Measurements from ENCODE around the gene STBD1. TPM values are rescaled to one million over a fixed set of nuclear protein-coding genes. Genes with fewer than 3 reads are reported as not detected.

The STBD1 gene
- total and polyA plus RNA-seq, 9 of the 15 experiments (the other 6 are each of a cell fraction or from before 2014, with no cell fraction given): 0.08 to 0.64 (median 0.27) TPM; not detected in 2

- H3K4me1 ChIP-seq (replicated peaks in 1 of 2; ENCODE audit: control insufficient read depth in 2 of 2, insufficient read depth in 2 of 2, low read length in 2 of 2): no peaks in the 10 kb centered on the region; a peak in 1 of 5 replicates
- no peaks in the 10 kb centered on the region for H4K20me1 ChIP-seq (replicated peaks; ENCODE audit: control insufficient read depth, insufficient read depth, low read length)
- intact Hi-C loops (cut with micrococcal nuclease): no loop called here
- no peak for FAIRE-seq
- no TSS peak for BruUV-seq (replicated peaks)
- ATAC-seq: peak; percentile 65; the same call in 2 of the 3 replicates
- H3K9me3 ChIP-seq (replicated peaks; ENCODE audit: control insufficient read depth, insufficient read depth, low read depth, low read length): no peaks in the 10 kb centered on the region
- no peak overlapping the region for H3K27ac ChIP-seq (ENCODE audit: extremely low read depth, low read depth, low read length)
- CTCF ChIA-PET (ENCODE audit: low intra/inter-chr PET ratio): no interaction called here
- no peaks in the 10 kb centered on the region for H3K79me2 ChIP-seq (ENCODE audit: control insufficient read depth, insufficient read depth, low read length)
- no peaks in the 10 kb centered on the region for H3K9me1 ChIP-seq (ENCODE audit: control insufficient read depth, insufficient read depth, low read length)
- H3K9ac ChIP-seq (ENCODE audit: insufficient read depth in 1 of 2, low read depth in 2 of 2, low read length in 2 of 2): no peak overlapping the region
- no peaks in the 10 kb centered on the region; the same call in 2 of the 3 replicates for H3K36me3 ChIP-seq (ENCODE audit: control insufficient read depth, insufficient read depth, low read length)
- H2AFZ ChIP-seq (ENCODE audit: low read depth, low read length): no peak overlapping the region
- WGBS (ENCODE audit: insufficient coverage, low coverage, missing lambda C conversion rate): 16% methylated on average over 5 of the region's 5 CpGs
- no peak for DNase-seq (ENCODE audit: extremely low read depth in 1 of 4, low spot score in 3 of 4)
- H3K27me3 ChIP-seq (ENCODE audit: control insufficient read depth in 2 of 2, insufficient read depth in 2 of 2, low read length in 2 of 2): no peaks in the 10 kb centered on the region
- no peak overlapping the region for H3K4me3 ChIP-seq
- in situ Hi-C loops (cut with MboI): no loop called here
- no peak overlapping the region for H3K4me2 ChIP-seq (ENCODE audit: insufficient read depth, low read length)
- POLR2A ChIA-PET: no interaction called here
- TF ChIP-seq MIER1 (IDR thresholded peaks at IDR 0.05; ENCODE audit: low read depth) (no peak), IFI16 (CRISPR knock-in tag; IDR thresholded peaks at IDR 0.05) (no peak), ZNF766 (CRISPR knock-in tag; conservative IDR thresholded peaks at IDR 0.05) (no peak), ZNF395 (CRISPR knock-in tag; IDR thresholded peaks at IDR 0.05) (no peak), HINFP (tag; conservative IDR thresholded peaks at IDR 0.05; ENCODE audit: low read depth) (no peak), U2AF1 (optimal IDR thresholded peaks at IDR 0.05; ENCODE audit: low read depth, low read length) (no peak), ZFPM2 (CRISPR knock-in tag; IDR thresholded peaks at IDR 0.05) (no peak), ZNF175 (CRISPR knock-in tag; IDR thresholded peaks at IDR 0.05; ENCODE audit: low read depth) (peak; percentile 43; the same call in 1 of the 2 replicates), CUX1 (CRISPR knock-in tag; IDR thresholded peaks at IDR 0.05) (no peak), DACH1 (IDR thresholded peaks at IDR 0.05; ENCODE audit: partially characterized antibody) (no peak), ATF4 (CRISPR knock-in tag; IDR thresholded peaks at IDR 0.05) (no peak), SIN3A (IDR thresholded peaks at IDR 0.05; ENCODE audit: borderline replicate concordance in 2 of 2, control insufficient read depth in 1 of 2, low read depth in 2 of 2, low read length in 2 of 2) (no peak), ZBTB8A (IDR thresholded peaks at IDR 0.05; ENCODE audit: partially characterized antibody) (no peak), CC2D1A (IDR thresholded peaks at IDR 0.05) (no peak)
Observed at GRCh38 chr4:76272999-76273398, 33.5 kb upstream of the STBD1 start.
